Fibroblast of skin of back (primary cell): ENCODE data around the gene PAPSS2.

ENCODE experiments used
- DNase-seq: peaks from one replicate; pipeline ENCODE4 v3.0.0-alpha.2; 2013

The PAPSS2 gene

GRCh38 chr10:87750817-87751216, 91.1 kb downstream of the PAPSS2 start:
- DNase-seq, result no peak

GRCh38 chr10:87751274-87751673, 91.6 kb downstream of the PAPSS2 start:
- DNase-seq, result no peak

GRCh38 chr10:87752566-87752965, 92.9 kb downstream of the PAPSS2 start:
- DNase-seq, result peak; percentile 65

GRCh38 chr10:87753995-87754866, 94.6 kb downstream of the PAPSS2 start:
- no peak for DNase-seq

- DNase-seq, result no peak
Measured at GRCh38 chr10:87757685-87758084, 98.0 kb downstream of the PAPSS2 start.

GRCh38 chr10:87759551-87759950, 99.9 kb downstream of the PAPSS2 start:
- no peak for DNase-seq

GRCh38 chr10:87760195-87760905, 100.7 kb downstream of the PAPSS2 start:
- no peak for DNase-seq

GRCh38 chr10:87761153-87761552, 101.5 kb downstream of the PAPSS2 start:
- no peak for DNase-seq

- DNase-seq, result peak; percentile 60
Measured at GRCh38 chr10:87761892-87762291, 102.2 kb downstream of the PAPSS2 start.

GRCh38 chr10:87763086-87763861, 103.6 kb downstream of the PAPSS2 start:
- DNase-seq, result no peak

GRCh38 chr10:87764072-87764934, 104.6 kb downstream of the PAPSS2 start:
- no peak for DNase-seq

GRCh38 chr10:87765666-87766376, 106.1 kb downstream of the PAPSS2 start:
- no peak for DNase-seq

- DNase-seq, result peak; percentile 87
Measured at GRCh38 chr10:87767253-87767652, 107.6 kb downstream of the PAPSS2 start.

- peak; percentile 27 for DNase-seq
Measured at GRCh38 chr10:87771871-87772500, 112.3 kb downstream of the PAPSS2 start.

GRCh38 chr10:87775766-87776165, 116.1 kb downstream of the PAPSS2 start:
- peak; percentile 55 for DNase-seq

GRCh38 chr10:87776328-87776727, 116.7 kb downstream of the PAPSS2 start:
- no peak for DNase-seq

GRCh38 chr10:87781545-87781944, 121.9 kb downstream of the PAPSS2 start:
- no peak for DNase-seq

- DNase-seq, result no peak
Measured at GRCh38 chr10:87782721-87783120, 123.0 kb downstream of the PAPSS2 start.

- DNase-seq, result no peak
Measured at GRCh38 chr10:87786421-87786820, 126.7 kb downstream of the PAPSS2 start.

- no peak for DNase-seq
Measured at GRCh38 chr10:87790185-87790584, 130.5 kb downstream of the PAPSS2 start.

- DNase-seq, result peak; percentile 23
Measured at GRCh38 chr10:87794285-87794684, 134.6 kb downstream of the PAPSS2 start.
